Activated T-helper 1 cell treated with Interleukin-2 at 50 U/mL for 16 hours (primary cell): Measurements from ENCODE around the gene UST.

Source experiments
- DNase-seq: peaks from one replicate; pipeline ENCODE4 v3.0.0-alpha.2; 2020; ENCODE audit warnings: low read depth

UST gene

GRCh38 chr6:148746363-148747144 is at the start of gene UST:
Gene UST (plus strand): TSS chr6:148747030. CDS start chr6:148747431, 401 bp downstream.
- peak; percentile 47 for DNase-seq

- no peak for DNase-seq
These were observed 48.9 kb upstream of the UST start for GRCh38 chr6:148697895-148698440.

DNA sequence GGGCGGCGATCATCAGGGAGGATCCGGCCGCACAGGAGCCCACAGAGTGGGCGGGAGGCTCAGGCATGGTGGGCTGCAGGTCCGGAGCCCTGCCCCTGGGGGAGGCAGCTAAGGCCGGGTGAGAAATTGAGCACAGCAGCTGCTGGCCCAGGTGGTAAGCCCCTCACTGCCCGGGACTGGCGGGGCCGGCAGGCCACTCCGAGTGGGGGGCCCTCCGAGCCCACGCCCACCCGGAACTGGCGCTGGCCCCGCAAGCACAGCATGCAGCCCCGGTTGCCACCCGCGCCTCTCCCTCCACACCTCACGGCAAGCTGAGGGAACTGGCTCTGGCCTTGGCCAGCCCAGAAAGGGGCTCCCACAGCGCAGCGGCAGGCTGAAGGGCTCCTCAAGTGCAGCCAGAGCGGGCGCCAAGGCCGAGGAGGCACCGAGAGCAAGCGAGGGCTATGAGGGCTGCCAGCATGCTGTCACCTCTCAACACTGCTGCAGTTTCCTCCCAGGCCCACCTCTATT is 48.1 kb upstream of the UST start:
- DNase-seq: no peak

DNA sequence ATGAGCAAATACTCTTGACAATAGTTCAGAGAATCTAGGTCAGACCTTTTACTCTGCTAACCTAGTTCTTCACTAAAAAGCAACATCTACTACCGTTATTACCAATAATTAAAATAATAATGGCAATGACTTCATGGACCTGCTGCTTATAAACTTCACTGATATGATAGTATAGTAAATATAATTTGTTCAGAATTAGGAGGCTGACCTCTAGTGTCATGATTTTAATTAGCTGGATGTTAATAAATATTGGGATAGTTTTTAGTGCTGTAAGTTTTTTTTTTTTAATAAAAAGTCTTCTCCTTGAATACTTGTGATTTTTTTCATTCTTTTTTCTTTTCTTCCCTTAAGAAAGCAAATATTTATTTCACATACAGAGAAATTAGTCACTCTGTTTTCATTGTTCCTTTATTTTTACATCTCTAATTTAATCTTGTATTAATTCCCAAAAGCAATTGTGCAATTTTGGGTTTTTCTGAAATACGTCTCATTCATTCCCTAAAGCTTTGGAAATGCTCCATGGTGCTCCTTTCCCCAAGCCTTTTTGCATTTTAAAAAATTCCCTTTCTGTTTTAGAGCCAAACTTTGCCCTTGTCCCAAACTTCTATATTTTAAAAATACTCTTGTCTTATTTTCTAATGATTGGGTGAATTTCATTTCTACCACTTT is 46.6 kb upstream of the UST start:
- no peak for DNase-seq

- DNase-seq: no peak
These were observed 46.0 kb upstream of the UST start for GRCh38 chr6:148700741-148701311.

DNA sequence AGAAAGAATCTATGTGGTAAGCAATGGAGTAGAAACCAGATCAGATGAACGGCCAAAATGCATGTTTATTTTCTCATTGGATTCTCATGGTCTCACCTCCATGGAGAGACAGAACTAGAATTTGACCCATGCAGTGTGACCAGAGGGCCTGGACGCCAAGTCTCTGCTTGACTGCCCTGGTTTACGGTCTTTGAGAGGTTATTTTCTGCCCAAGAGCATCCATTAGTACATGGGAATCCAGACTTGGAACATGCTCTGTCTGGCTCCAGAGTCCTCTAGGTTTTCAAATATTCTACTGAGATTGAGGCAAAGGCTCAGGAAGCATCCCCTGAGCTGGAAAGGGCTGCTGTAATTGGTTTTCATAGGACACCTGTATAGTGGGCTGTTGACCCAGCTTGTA is 45.5 kb upstream of the UST start:
- no peak for DNase-seq

DNA sequence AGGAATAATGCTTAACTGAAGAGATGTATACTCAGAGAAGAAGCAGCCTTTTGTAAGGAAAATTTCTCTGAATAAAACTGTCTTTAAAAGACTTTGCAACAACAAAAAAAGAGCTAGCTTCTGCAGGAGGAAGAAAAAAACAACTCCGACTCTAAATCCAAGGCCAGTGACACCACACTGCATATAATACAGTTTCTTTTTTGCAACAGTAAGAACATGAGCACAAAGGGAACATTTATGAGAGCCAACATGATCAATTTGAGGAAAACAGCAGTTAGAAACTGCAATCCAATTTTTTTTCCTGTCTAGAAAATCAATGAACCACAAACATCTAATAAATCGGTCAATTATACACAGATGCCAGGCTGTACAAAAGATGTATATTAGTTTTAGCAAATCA is 42.9 kb upstream of the UST start:
- DNase-seq: no peak

DNA sequence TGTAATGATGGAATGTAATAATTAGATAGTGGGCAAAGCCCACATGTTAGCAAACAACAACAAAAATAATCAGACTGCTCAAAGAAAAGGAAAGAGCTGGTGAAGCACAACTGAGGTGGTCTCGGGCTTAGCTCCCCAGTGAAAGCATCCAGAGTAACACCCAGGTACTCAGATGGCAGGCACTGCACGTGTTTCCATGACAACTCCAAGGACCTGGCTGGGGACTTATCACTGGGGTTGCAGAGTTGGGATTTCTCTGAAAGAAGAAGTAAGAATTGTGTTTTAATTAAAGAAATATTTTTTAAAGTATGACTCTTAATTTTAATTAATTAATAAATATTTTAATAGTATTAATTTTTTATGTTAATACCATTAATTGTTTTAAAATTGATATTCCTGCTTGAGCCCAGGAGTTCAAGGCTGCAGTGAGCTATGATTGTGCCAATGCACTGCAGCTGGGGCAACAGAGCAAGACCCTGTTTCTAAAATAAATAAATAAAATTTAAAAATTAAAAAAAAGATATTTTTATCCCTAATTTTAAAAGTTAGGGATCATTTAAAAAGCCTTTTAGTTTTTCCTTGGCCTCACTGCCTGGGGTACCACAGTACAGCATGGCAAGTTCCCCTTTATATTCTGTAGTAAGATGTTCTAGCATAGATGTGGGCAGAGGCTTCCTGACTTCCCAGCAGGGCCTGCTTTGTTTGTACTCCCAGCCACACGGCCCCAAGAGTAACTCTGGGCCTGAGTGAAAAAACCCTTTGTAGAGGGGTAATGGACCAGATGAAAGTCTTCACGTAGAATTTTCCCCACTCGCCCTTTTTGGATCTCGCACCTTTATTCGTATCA is 42.2 kb upstream of the UST start:
- no peak for DNase-seq

DNA sequence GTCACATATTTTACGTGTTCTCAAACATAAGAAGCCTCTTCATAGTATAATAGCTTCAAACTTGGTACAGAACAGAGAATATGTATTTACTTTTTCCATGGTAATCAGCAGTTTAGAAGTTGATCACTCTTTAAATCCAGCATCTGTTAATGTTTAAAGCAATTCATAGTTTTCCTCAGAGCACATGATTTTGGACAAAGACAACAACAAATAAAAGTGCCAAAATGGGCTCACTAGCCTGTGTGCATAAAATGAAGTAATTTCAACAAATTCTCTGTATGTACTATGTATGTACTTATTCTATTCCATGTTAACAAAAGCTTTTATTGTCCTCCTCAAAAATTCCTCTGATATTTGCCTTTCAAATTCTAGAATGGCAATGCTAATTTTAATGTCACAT is 38.1 kb upstream of the UST start:
- DNase-seq: no peak

GRCh38 chr6:148709577-148709976 is 37.3 kb upstream of the UST start:
- DNase-seq: no peak

GRCh38 chr6:148711833-148712654 is 34.8 kb upstream of the UST start:
- DNase-seq: no peak

GRCh38 chr6:148713033-148713738 is 33.6 kb upstream of the UST start:
- no peak for DNase-seq

- no peak for DNase-seq
These were observed 32.9 kb upstream of the UST start for GRCh38 chr6:148713921-148714320.

- DNase-seq: no peak
These were observed 30.0 kb upstream of the UST start for GRCh38 chr6:148716811-148717210.

DNA sequence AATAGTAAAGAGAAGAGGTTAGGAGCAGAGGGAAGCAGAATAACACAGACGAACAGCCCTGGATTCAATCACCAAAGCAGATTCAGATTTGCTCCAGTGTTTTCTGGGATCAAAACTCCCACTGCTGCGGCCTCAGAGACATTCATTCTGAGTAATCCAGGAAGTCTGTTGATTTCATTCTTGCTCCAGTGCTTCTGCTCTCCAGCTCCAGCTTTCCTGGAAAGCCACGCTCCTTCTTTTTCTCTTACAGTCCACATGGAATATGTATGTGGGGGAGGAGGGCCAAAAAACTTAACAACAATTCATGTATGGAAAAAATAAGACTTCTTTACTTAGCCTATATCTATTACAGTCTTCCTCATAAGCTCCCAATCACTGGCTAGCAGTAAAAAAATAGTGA is 26.4 kb upstream of the UST start:
- no peak for DNase-seq

- DNase-seq: no peak
These were observed 25.9 kb upstream of the UST start for GRCh38 chr6:148720897-148721296.

DNA sequence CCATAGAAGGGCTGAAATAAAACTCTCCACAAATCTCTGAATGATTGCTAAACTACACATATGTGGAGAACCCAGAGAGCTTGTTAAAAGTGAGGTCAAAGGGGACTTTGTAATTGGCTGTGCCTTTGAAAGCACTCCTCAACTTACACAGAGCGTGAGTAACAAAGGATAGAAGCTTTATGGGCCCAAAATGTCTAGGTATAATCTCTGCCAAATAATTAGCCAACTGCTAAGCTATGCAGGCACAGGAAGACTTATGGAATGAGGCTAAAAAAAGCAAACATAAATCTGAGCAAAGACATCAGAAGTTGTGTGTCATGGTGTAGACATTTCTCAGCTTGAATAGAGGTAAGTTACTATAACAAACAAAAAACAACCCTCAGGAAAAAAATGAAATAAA is 23.3 kb upstream of the UST start:
- DNase-seq: no peak

- DNase-seq: no peak
These were observed 22.4 kb upstream of the UST start for GRCh38 chr6:148724428-148724827.

GRCh38 chr6:148727104-148727503 is 19.7 kb upstream of the UST start:
- no peak for DNase-seq

- DNase-seq: no peak
These were observed 10.8 kb upstream of the UST start for GRCh38 chr6:148735989-148736388.
